IPS DF 19.7 (cell line): ENCODE measurements around the gene GPBP1.

Experiments used
- DNase-seq: peaks from one replicate; pipeline ENCODE4 v3.0.0-alpha.2; 2013; ENCODE audit warnings: low read depth, low spot score

Gene GPBP1

GRCh38 chr5:57209316-57210040 is 35.6 kb downstream of the GPBP1 start:
- DNase-seq: no peak

- no peak for DNase-seq
Measured at GRCh38 chr5:57210633-57211032, 36.8 kb downstream of the GPBP1 start.

GRCh38 chr5:57211039-57211438 is 37.2 kb downstream of the GPBP1 start:
- no peak for DNase-seq

GRCh38 chr5:57215629-57216195 is 41.9 kb downstream of the GPBP1 start:
- no peak for DNase-seq

- no peak for DNase-seq
Measured at GRCh38 chr5:57216714-57217113, 42.9 kb downstream of the GPBP1 start.

- no peak for DNase-seq
Measured at GRCh38 chr5:57219386-57219785, 45.5 kb downstream of the GPBP1 start.

- DNase-seq: no peak
Measured at GRCh38 chr5:57221049-57221568, 47.2 kb downstream of the GPBP1 start.

- DNase-seq: no peak
Measured at GRCh38 chr5:57225553-57225952, 51.7 kb downstream of the GPBP1 start.

- no peak for DNase-seq
Measured at GRCh38 chr5:57229313-57229712, 55.5 kb downstream of the GPBP1 start.

- no peak for DNase-seq
Measured at GRCh38 chr5:57231607-57232006, 57.7 kb downstream of the GPBP1 start.

- DNase-seq: no peak
Measured at GRCh38 chr5:57232293-57233033, 58.6 kb downstream of the GPBP1 start.

GRCh38 chr5:57243286-57244137 is 69.7 kb downstream of the GPBP1 start:
- no peak for DNase-seq

GRCh38 chr5:57244331-57244730 is 70.5 kb downstream of the GPBP1 start:
- DNase-seq: no peak

GRCh38 chr5:57246426-57246825 is 72.6 kb downstream of the GPBP1 start:
- no peak for DNase-seq

- DNase-seq: no peak
Measured at GRCh38 chr5:57247765-57248164, 73.9 kb downstream of the GPBP1 start.

GRCh38 chr5:57249265-57249874 is 75.5 kb downstream of the GPBP1 start:
- DNase-seq: no peak

- no peak for DNase-seq
Measured at GRCh38 chr5:57258052-57258451, 84.2 kb downstream of the GPBP1 start.

GRCh38 chr5:57258943-57259342 is 85.1 kb downstream of the GPBP1 start:
- no peak for DNase-seq

GRCh38 chr5:57259704-57260103 is 85.8 kb downstream of the GPBP1 start:
- no peak for DNase-seq

GRCh38 chr5:57262541-57262940 is 88.7 kb downstream of the GPBP1 start:
- no peak for DNase-seq

GRCh38 chr5:57267805-57268204 is 93.9 kb downstream of the GPBP1 start:
- no peak for DNase-seq
